ENCODE data around the gene EPS8L3. TPM values are rescaled to one million over a fixed set of nuclear protein-coding genes. Genes with fewer than 3 reads are reported as not detected.

EPS8L3 gene
- total RNA-seq, 4 donors from 2014 or later, result not detected

DNA sequence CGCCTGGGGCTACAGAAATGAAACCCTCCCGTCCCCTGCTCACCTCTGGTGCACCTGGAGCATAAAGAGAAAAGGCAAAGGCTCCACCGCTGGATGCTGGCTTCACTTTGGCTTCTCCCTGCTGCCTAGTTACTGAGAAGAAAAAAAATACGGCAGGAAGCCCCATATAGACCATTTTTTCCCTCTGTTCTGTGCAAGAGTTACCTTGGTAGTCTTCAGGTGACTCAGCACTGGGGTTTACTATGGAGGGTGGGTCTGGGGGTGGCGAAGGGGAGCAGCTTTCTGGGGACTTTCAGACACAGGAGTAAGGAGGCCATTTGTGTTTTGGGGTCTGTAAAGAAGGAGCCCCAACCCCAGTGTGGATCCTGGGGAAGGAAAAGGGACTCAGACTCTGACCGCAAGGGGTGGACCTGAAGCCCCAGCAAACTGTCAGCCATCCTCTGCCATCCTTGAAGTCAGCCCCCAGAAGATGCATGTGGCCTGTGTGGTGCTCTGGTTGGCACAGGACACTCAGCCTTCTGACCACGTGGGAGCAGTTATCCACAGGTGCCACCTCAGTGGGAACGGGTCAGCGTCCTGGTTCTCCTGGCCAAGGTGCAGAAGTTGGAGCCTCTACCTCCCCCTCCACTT lies 25.9 kb upstream of the EPS8L3 start:
- no peak for DNase-seq
- 88 to 90% methylated on average over 9 of the region's 9 CpGs for WGBS, 2 donors
- Histone ChIP-seq H3K9me3 (no peaks in the 10 kb centered on the region), H3K36me3 (no peaks in the 10 kb centered on the region), H3K27ac (no peak overlapping the region), H3K27me3 (no peaks in the 10 kb centered on the region), H3K4me1 (peaks cover 26 to 55% of the 10 kb centered on the region in 2 donors), H3K4me3 (replicated peaks in 1 of 3) (no peak overlapping the region)
- intact Hi-C loops (cut with DNase I), result no loop called here
- no peak for TF ChIP-seq CTCF (IDR thresholded peaks at IDR 0.05)

- 83 to 90% methylated on average over 6 to 7 of the region's 9 CpGs for WGBS, 2 donors
- intact Hi-C loops (cut with DNase I), result no loop called here
- no peak for TF ChIP-seq CTCF (IDR thresholded peaks at IDR 0.05)
- no peak for TF ChIP-seq POLR2A (IDR thresholded peaks at IDR 0.05)
- no peak for DNase-seq
- H3K4me1 ChIP-seq, result peaks cover 26 to 48% of the 10 kb centered on the region in 2 donors
- H3K27me3 ChIP-seq, result no peaks in the 10 kb centered on the region
- no peak overlapping the region for H3K4me3 ChIP-seq (replicated peaks in 1 of 3)
- H3K9me3 ChIP-seq, result no peaks in the 10 kb centered on the region
- H3K27ac ChIP-seq, result no peak overlapping the region
- no peaks in the 10 kb centered on the region for H3K36me3 ChIP-seq
Measured at GRCh38 chr1:109788695-109789521, 25.2 kb upstream of the EPS8L3 start.

DNA sequence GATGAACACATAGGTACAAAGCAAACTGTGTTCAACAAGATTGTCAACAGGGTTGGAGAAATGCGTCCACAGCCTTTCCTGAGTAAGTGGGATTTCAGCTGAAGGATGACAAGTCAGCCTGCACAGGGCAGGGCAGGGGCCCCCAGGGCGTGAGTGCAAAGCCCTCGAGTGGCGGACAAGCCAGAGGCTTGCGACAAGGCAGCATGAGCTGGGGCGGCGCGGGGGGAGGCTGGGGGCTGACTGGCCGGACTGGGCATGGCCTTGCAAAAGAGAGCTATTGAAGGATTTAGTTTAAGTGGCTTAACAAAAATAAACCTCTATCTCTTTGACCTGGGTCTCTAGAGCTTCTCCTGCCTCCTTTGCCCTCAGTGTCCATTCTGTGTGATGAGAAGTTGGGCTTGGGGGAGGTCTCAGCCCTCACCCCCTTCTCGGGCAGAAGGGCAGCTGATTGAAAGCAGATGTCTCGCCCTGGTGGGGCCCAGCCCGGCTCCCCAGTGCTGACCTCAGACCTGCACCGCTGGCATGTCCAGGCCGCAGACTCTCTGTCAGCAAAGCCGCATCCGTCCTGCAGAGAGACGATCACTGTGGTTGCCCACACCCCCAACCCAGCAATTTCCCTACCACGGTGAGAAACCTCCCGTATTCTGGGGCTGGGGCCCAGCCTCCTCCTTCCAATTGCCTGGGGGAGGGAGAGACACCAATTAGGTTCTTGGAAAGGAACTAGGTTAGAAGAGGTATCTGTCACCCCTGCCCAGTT lies 24.3 kb upstream of the EPS8L3 start:
- WGBS, 2 donors, result 77 to 80% methylated on average over 17 to 18 of the region's 19 CpGs
- Histone ChIP-seq H3K4me1 (peaks cover 27 to 47% of the 10 kb centered on the region in 2 donors), H3K36me3 (no peaks in the 10 kb centered on the region), H3K9me3 (no peaks in the 10 kb centered on the region), H3K4me3 (replicated peaks in 1 of 3) (no peak overlapping the region), H3K27me3 (no peaks in the 10 kb centered on the region), H3K27ac (no peak overlapping the region)
- TF ChIP-seq CTCF (IDR thresholded peaks at IDR 0.05), result no peak
- TF ChIP-seq POLR2A (IDR thresholded peaks at IDR 0.05), result no peak
- intact Hi-C loops (cut with DNase I), result no loop called here
- DNase-seq, result no peak

- H3K4me3 ChIP-seq (replicated peaks in 1 of 3), result no peak overlapping the region
- H3K9me3 ChIP-seq, result no peaks in the 10 kb centered on the region
- peak overlapping the region in 1 of 3 donors; percentile 24 for H3K27ac ChIP-seq
- DNase-seq, result no peak
- H3K4me1 ChIP-seq, result peaks cover 27 to 46% of the 10 kb centered on the region in 2 donors
- H3K27me3 ChIP-seq, result no peaks in the 10 kb centered on the region
- no peaks in the 10 kb centered on the region for H3K36me3 ChIP-seq
- intact Hi-C loops (cut with DNase I), result no loop called here
- WGBS, 2 donors, result 86 to 98% methylated on average over 9 of the region's 9 CpGs
- no peak for TF ChIP-seq CTCF (IDR thresholded peaks at IDR 0.05)
- no peak for TF ChIP-seq POLR2A (IDR thresholded peaks at IDR 0.05)
Measured at GRCh38 chr1:109787211-109787844, 23.6 kb upstream of the EPS8L3 start.
